Measurements from ENCODE around the gene SBF2.

DNA sequence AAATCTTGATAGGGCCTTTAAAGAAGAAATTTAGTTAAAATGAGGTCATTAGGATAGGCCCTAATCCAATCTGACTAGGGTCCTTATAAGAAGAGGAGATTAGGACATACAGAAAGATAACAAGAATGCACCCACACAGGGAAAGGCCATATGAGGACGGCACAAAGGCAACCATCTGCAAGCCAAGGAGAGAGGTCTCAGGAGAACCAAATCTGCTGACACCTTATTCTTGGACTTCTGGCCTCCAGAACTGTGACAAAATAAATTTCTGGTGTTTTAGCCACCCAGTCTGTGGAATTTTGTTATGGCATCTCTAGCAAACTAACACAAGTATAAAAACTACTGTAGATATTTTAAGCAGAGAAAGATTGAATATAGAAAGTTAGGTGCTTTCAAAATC lies 39.5 kb upstream of the SBF2 start:
- no peak for TF ChIP-seq POLR2A (IDR thresholded peaks at IDR 0.05)
- TF ChIP-seq, protein P1, sequence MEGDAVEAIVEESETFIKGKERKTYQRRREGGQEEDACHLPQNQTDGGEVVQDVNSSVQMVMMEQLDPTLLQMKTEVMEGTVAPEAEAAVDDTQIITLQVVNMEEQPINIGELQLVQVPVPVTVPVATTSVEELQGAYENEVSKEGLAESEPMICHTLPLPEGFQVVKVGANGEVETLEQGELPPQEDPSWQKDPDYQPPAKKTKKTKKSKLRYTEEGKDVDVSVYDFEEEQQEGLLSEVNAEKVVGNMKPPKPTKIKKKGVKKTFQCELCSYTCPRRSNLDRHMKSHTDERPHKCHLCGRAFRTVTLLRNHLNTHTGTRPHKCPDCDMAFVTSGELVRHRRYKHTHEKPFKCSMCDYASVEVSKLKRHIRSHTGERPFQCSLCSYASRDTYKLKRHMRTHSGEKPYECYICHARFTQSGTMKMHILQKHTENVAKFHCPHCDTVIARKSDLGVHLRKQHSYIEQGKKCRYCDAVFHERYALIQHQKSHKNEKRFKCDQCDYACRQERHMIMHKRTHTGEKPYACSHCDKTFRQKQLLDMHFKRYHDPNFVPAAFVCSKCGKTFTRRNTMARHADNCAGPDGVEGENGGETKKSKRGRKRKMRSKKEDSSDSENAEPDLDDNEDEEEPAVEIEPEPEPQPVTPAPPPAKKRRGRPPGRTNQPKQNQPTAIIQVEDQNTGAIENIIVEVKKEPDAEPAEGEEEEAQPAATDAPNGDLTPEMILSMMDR (IDR thresholded peaks at IDR 0.05): no peak

Data from gastroesophageal sphincter (tissue), 3 donors.